ENCODE measurements around the gene CCL17. TPM values are rescaled to one million over a fixed set of nuclear protein-coding genes. Genes with fewer than 3 reads are reported as not detected.

The CCL17 gene
- total RNA-seq, 5 donors from 2014 or later (not counting 1 experiment from before 2014, with no cell fraction given) = 0.93 to 1.2 (median 1.2) TPM; not detected in 2

- H3K4me3 ChIP-seq (ENCODE audit: control insufficient read depth in 1 of 2, extremely low read depth in 1 of 2, low read length in 1 of 2) = no peak overlapping the region
- Mint-ChIP-seq H3K27me3 (peaks cover 3 to 13% of the 10 kb centered on the region in 2 donors), H3K36me3 (no peaks in the 10 kb centered on the region), H3K27ac (no peak overlapping the region), H3K4me1 (no peaks in the 10 kb centered on the region), H3K9me3 (no peaks in the 10 kb centered on the region), H3K4me3 (no peak overlapping the region)
- peaks cover 0 to 15% of the 10 kb centered on the region in 2 experiments for H3K27me3 ChIP-seq (replicated peaks in 1 of 2; ENCODE audit: control insufficient read depth in 2 of 2, extremely low read depth in 1 of 2, insufficient read depth in 2 of 2, low read length in 1 of 2)
- ATAC-seq (replicated peaks in 1 of 4) (no peak), DNase-seq (no peak)
- no peaks in the 10 kb centered on the region for H3K9me3 ChIP-seq
- H3K4me1 ChIP-seq (ENCODE audit: control insufficient read depth in 1 of 2, extremely low read depth in 1 of 2, insufficient read depth in 2 of 2, low read length in 2 of 2) = no peaks in the 10 kb centered on the region
- no peak overlapping the region for H3K27ac ChIP-seq (ENCODE audit: low read length)
- WGBS (ENCODE audit: insufficient coverage) = 92% methylated on average over 16 of the region's 16 CpGs
- H3K36me3 ChIP-seq (ENCODE audit: control insufficient read depth in 2 of 2, extremely low read depth in 1 of 2, insufficient read depth in 1 of 2, low read length in 1 of 2) = no peaks in the 10 kb centered on the region
- CTCF ChIA-PET = no interaction called here
- POLR2A ChIA-PET = no interaction called here
These were observed 44.1 kb upstream of the CCL17 start for GRCh38 chr16:57360321-57360935.

- Histone ChIP-seq H3K27ac (ENCODE audit: low read length) (no peak overlapping the region), H3K36me3 (ENCODE audit: control insufficient read depth in 2 of 2, extremely low read depth in 1 of 2, insufficient read depth in 1 of 2, low read length in 1 of 2) (no peaks in the 10 kb centered on the region), H3K4me1 (ENCODE audit: control insufficient read depth in 1 of 2, extremely low read depth in 1 of 2, insufficient read depth in 2 of 2, low read length in 2 of 2) (no peaks in the 10 kb centered on the region), H3K9me3 (no peaks in the 10 kb centered on the region), H3K27me3 (replicated peaks in 1 of 2; ENCODE audit: control insufficient read depth in 2 of 2, extremely low read depth in 1 of 2, insufficient read depth in 2 of 2, low read length in 1 of 2) (peaks cover 0 to 22% of the 10 kb centered on the region in 2 experiments), H3K4me3 (ENCODE audit: control insufficient read depth in 1 of 2, extremely low read depth in 1 of 2, low read length in 1 of 2) (no peak overlapping the region)
- DNase-seq (no peak), ATAC-seq (replicated peaks in 1 of 4) (no peak)
- Mint-ChIP-seq H3K36me3 (no peaks in the 10 kb centered on the region), H3K27me3 (peaks cover 3 to 14% of the 10 kb centered on the region in 2 donors), H3K4me3 (no peak overlapping the region), H3K4me1 (no peaks in the 10 kb centered on the region), H3K27ac (no peak overlapping the region), H3K9me3 (no peaks in the 10 kb centered on the region)
- 74% methylated on average over 3 of the region's 4 CpGs for WGBS (ENCODE audit: insufficient coverage)
- CTCF ChIA-PET = no interaction called here
- POLR2A ChIA-PET = no interaction called here
These were observed 43.2 kb upstream of the CCL17 start for GRCh38 chr16:57361404-57361803.

GRCh38 chr16:57364143-57364542, 40.4 kb upstream of the CCL17 start:
- WGBS (ENCODE audit: insufficient coverage) = 100% methylated on average over 1 of the region's 3 CpGs
- H3K27ac Mint-ChIP-seq = no peak overlapping the region
- POLR2A ChIA-PET = no interaction called here

GRCh38 chr16:57366544-57367040, 38.0 kb upstream of the CCL17 start:
- no peak overlapping the region for H3K4me3 Mint-ChIP-seq
- no peak overlapping the region for H3K27ac Mint-ChIP-seq
- no peak overlapping the region for H3K27ac ChIP-seq (ENCODE audit: low read length)
- no peaks in the 10 kb centered on the region for H3K36me3 ChIP-seq (ENCODE audit: control insufficient read depth in 2 of 2, extremely low read depth in 1 of 2, insufficient read depth in 1 of 2, low read length in 1 of 2)
- WGBS (ENCODE audit: insufficient coverage) = 33% methylated on average over 2 of the region's 6 CpGs
- H3K4me1 ChIP-seq (ENCODE audit: control insufficient read depth in 1 of 2, extremely low read depth in 1 of 2, insufficient read depth in 2 of 2, low read length in 2 of 2) = no peaks in the 10 kb centered on the region
- peaks cover 0 to 4% (median 0%) of the 10 kb centered on the region in 3 donors for H3K4me1 Mint-ChIP-seq
- H3K27me3 Mint-ChIP-seq = peaks cover 9 to 25% of the 10 kb centered on the region in 2 donors
- H3K9me3 Mint-ChIP-seq = no peaks in the 10 kb centered on the region
- ATAC-seq (replicated peaks in 1 of 4) (no peak), DNase-seq (no peak)
- H3K36me3 Mint-ChIP-seq = no peaks in the 10 kb centered on the region
- no peak overlapping the region for H3K4me3 ChIP-seq (ENCODE audit: control insufficient read depth in 1 of 2, extremely low read depth in 1 of 2, low read length in 1 of 2)
- ChIA-PET CTCF (no interaction called here), POLR2A (no interaction called here)
- peaks cover 0 to 41% of the 10 kb centered on the region in 2 experiments for H3K27me3 ChIP-seq (replicated peaks in 1 of 2; ENCODE audit: control insufficient read depth in 2 of 2, extremely low read depth in 1 of 2, insufficient read depth in 2 of 2, low read length in 1 of 2)
- no peaks in the 10 kb centered on the region for H3K9me3 ChIP-seq

More at GRCh38 chr16:57364143-57364542, 40.4 kb upstream of the CCL17 start:
- peaks cover 0 to 26% of the 10 kb centered on the region in 2 experiments for H3K27me3 ChIP-seq (replicated peaks in 1 of 2; ENCODE audit: control insufficient read depth in 2 of 2, extremely low read depth in 1 of 2, insufficient read depth in 2 of 2, low read length in 1 of 2)
- H3K4me1 ChIP-seq (ENCODE audit: control insufficient read depth in 1 of 2, extremely low read depth in 1 of 2, insufficient read depth in 2 of 2, low read length in 2 of 2) = no peaks in the 10 kb centered on the region
- H3K27me3 Mint-ChIP-seq = peaks cover 9 to 21% of the 10 kb centered on the region in 2 donors
- no peaks in the 10 kb centered on the region for H3K36me3 ChIP-seq (ENCODE audit: control insufficient read depth in 2 of 2, extremely low read depth in 1 of 2, insufficient read depth in 1 of 2, low read length in 1 of 2)
- no peak overlapping the region for H3K4me3 ChIP-seq (ENCODE audit: control insufficient read depth in 1 of 2, extremely low read depth in 1 of 2, low read length in 1 of 2)
- DNase-seq = no peak
- no peak overlapping the region for H3K27ac ChIP-seq (ENCODE audit: low read length)
- ATAC-seq (replicated peaks in 1 of 4) = no peak
- no peaks in the 10 kb centered on the region for H3K9me3 Mint-ChIP-seq
- H3K36me3 Mint-ChIP-seq = no peaks in the 10 kb centered on the region
- CTCF ChIA-PET = no interaction called here
- H3K4me1 Mint-ChIP-seq = peaks cover 0 to 4% (median 0%) of the 10 kb centered on the region in 3 donors
- H3K9me3 ChIP-seq = no peaks in the 10 kb centered on the region
- H3K4me3 Mint-ChIP-seq = no peak overlapping the region

- H3K9me3 ChIP-seq = no peaks in the 10 kb centered on the region
- no peak overlapping the region for H3K4me3 ChIP-seq (ENCODE audit: control insufficient read depth in 1 of 2, extremely low read depth in 1 of 2, low read length in 1 of 2)
- H3K36me3 ChIP-seq (ENCODE audit: control insufficient read depth in 2 of 2, extremely low read depth in 1 of 2, insufficient read depth in 1 of 2, low read length in 1 of 2) = no peaks in the 10 kb centered on the region
- H3K4me1 Mint-ChIP-seq = peaks cover 0 to 4% (median 0%) of the 10 kb centered on the region in 3 donors
- no peaks in the 10 kb centered on the region for H3K36me3 Mint-ChIP-seq
- H3K27me3 ChIP-seq (replicated peaks in 1 of 2; ENCODE audit: control insufficient read depth in 2 of 2, extremely low read depth in 1 of 2, insufficient read depth in 2 of 2, low read length in 1 of 2) = peaks cover 0 to 48% of the 10 kb centered on the region in 2 experiments
- no peak for DNase-seq
- H3K4me3 Mint-ChIP-seq = no peak overlapping the region
- ChIA-PET POLR2A (no interaction called here), CTCF (no interaction called here)
- 90% methylated on average over 2 of the region's 7 CpGs for WGBS (ENCODE audit: insufficient coverage)
- no peaks in the 10 kb centered on the region for H3K9me3 Mint-ChIP-seq
- H3K27ac ChIP-seq (ENCODE audit: low read length) = no peak overlapping the region
- H3K27ac Mint-ChIP-seq = no peak overlapping the region
- H3K4me1 ChIP-seq (ENCODE audit: control insufficient read depth in 1 of 2, extremely low read depth in 1 of 2, insufficient read depth in 2 of 2, low read length in 2 of 2) = no peaks in the 10 kb centered on the region
- H3K27me3 Mint-ChIP-seq = peaks cover 9 to 25% of the 10 kb centered on the region in 2 donors
- no peak for ATAC-seq (replicated peaks in 1 of 4)
These were observed 37.3 kb upstream of the CCL17 start for GRCh38 chr16:57367116-57367752.

GRCh38 chr16:57371494-57372371, 32.8 kb upstream of the CCL17 start:
- H3K27me3 Mint-ChIP-seq = peaks cover 6 to 15% of the 10 kb centered on the region in 2 donors
- DNase-seq (no peak), ATAC-seq (replicated peaks in 1 of 4) (no peak)
- no peaks in the 10 kb centered on the region for H3K9me3 Mint-ChIP-seq
- no peak overlapping the region for H3K4me3 Mint-ChIP-seq
- Histone ChIP-seq H3K27me3 (replicated peaks in 1 of 2; ENCODE audit: control insufficient read depth in 2 of 2, extremely low read depth in 1 of 2, insufficient read depth in 2 of 2, low read length in 1 of 2) (peaks cover 0 to 35% of the 10 kb centered on the region in 2 experiments), H3K4me1 (ENCODE audit: control insufficient read depth in 1 of 2, extremely low read depth in 1 of 2, insufficient read depth in 2 of 2, low read length in 2 of 2) (no peaks in the 10 kb centered on the region), H3K36me3 (ENCODE audit: control insufficient read depth in 2 of 2, extremely low read depth in 1 of 2, insufficient read depth in 1 of 2, low read length in 1 of 2) (no peaks in the 10 kb centered on the region), H3K9me3 (no peaks in the 10 kb centered on the region), H3K27ac (ENCODE audit: low read length) (no peak overlapping the region), H3K4me3 (ENCODE audit: control insufficient read depth in 1 of 2, extremely low read depth in 1 of 2, low read length in 1 of 2) (no peak overlapping the region)
- ChIA-PET POLR2A (no interaction called here), CTCF (no interaction called here)
- no peak overlapping the region for H3K27ac Mint-ChIP-seq
- peaks cover 0 to 4% (median 0%) of the 10 kb centered on the region in 3 donors for H3K4me1 Mint-ChIP-seq
- 76% methylated on average over 14 of the region's 15 CpGs for WGBS (ENCODE audit: insufficient coverage)
- H3K36me3 Mint-ChIP-seq = no peaks in the 10 kb centered on the region

All from T-cell (primary cell).